ENCODE results near the gene RAPGEF4. TPM values are rescaled to one million over a fixed set of nuclear protein-coding genes. Genes with fewer than 3 reads are reported as not detected.
A peak's percentile ranks its signal among the peaks of the same experiment; 100 is the strongest.

The RAPGEF4 gene
- total RNA-seq, 4 donors from 2014 or later, result 16.1 to 26.2 (median 21.3) TPM

GRCh38 chr2:173017646-173018420 lies 282.2 kb downstream of the RAPGEF4 start:
- DNase-seq, result no peak
- intact Hi-C loops (cut with DNase I; ENCODE audit: low total_unique reads), result no loop called here
- Histone ChIP-seq H3K27ac (no peak overlapping the region), H3K4me1 (no peaks in the 10 kb centered on the region), H3K27me3 (no peaks in the 10 kb centered on the region), H3K9me3 (no peaks in the 10 kb centered on the region), H3K36me3 (no peaks in the 10 kb centered on the region), H3K4me3 (no peak overlapping the region)
- TF ChIP-seq CTCF (IDR thresholded peaks at IDR 0.05), result no peak
- no peak for TF ChIP-seq POLR2A (IDR thresholded peaks at IDR 0.05)

GRCh38 chr2:173019755-173020154 lies 284.1 kb downstream of the RAPGEF4 start:
- Histone ChIP-seq H3K4me1 (no peaks in the 10 kb centered on the region), H3K27me3 (no peaks in the 10 kb centered on the region), H3K36me3 (no peaks in the 10 kb centered on the region), H3K4me3 (no peak overlapping the region), H3K9me3 (no peaks in the 10 kb centered on the region), H3K27ac (no peak overlapping the region)
- TF ChIP-seq POLR2A (IDR thresholded peaks at IDR 0.05) (no peak), CTCF (IDR thresholded peaks at IDR 0.05) (no peak)
- DNase-seq, result no peak
- intact Hi-C loops (cut with DNase I; ENCODE audit: low total_unique reads), result no loop called here

GRCh38 chr2:173021939-173022371 lies 286.3 kb downstream of the RAPGEF4 start:
- no peak for TF ChIP-seq CTCF (IDR thresholded peaks at IDR 0.05)
- TF ChIP-seq POLR2A (IDR thresholded peaks at IDR 0.05), result no peak
- intact Hi-C loops (cut with DNase I; ENCODE audit: low total_unique reads), result no loop called here
- no peak for DNase-seq
- H3K4me1 ChIP-seq, result no peaks in the 10 kb centered on the region
- no peak overlapping the region for H3K27ac ChIP-seq
- H3K27me3 ChIP-seq, result no peaks in the 10 kb centered on the region
- no peak overlapping the region for H3K4me3 ChIP-seq
- H3K36me3 ChIP-seq, result no peaks in the 10 kb centered on the region
- H3K9me3 ChIP-seq, result no peaks in the 10 kb centered on the region

GRCh38 chr2:173023718-173024117 lies 288.1 kb downstream of the RAPGEF4 start:
- intact Hi-C loops (cut with DNase I; ENCODE audit: low total_unique reads), result no loop called here
- H3K27me3 ChIP-seq, result no peaks in the 10 kb centered on the region
- no peaks in the 10 kb centered on the region for H3K4me1 ChIP-seq
- TF ChIP-seq CTCF (IDR thresholded peaks at IDR 0.05) (no peak), POLR2A (IDR thresholded peaks at IDR 0.05) (no peak)
- DNase-seq, result no peak
- H3K4me3 ChIP-seq, result no peak overlapping the region
- no peak overlapping the region for H3K27ac ChIP-seq
- H3K36me3 ChIP-seq, result no peaks in the 10 kb centered on the region
- no peaks in the 10 kb centered on the region for H3K9me3 ChIP-seq

GRCh38 chr2:173026479-173026878 lies 290.8 kb downstream of the RAPGEF4 start:
- H3K36me3 ChIP-seq, result no peaks in the 10 kb centered on the region
- DNase-seq, result no peak
- no peaks in the 10 kb centered on the region for H3K4me1 ChIP-seq
- intact Hi-C loops (cut with DNase I; ENCODE audit: low total_unique reads), result loop anchor here (5.0 kb wide), 1 partner anchor 186 kb away; no protein-coding TSS in a partner anchor
- H3K27me3 ChIP-seq, result no peaks in the 10 kb centered on the region
- H3K27ac ChIP-seq, result peak overlapping the region; percentile 84 to 95
- no peak overlapping the region for H3K4me3 ChIP-seq
- no peaks in the 10 kb centered on the region for H3K9me3 ChIP-seq
- TF ChIP-seq POLR2A (IDR thresholded peaks at IDR 0.05) (no peak), CTCF (IDR thresholded peaks at IDR 0.05) (no peak)
